ENCODE data around the gene ITPR2. TPM values are rescaled to one million over a fixed set of nuclear protein-coding genes. Genes with fewer than 3 reads are reported as not detected.
A peak's percentile ranks its signal among the peaks of the same experiment; 100 is the strongest.
"Not testable (repeated sequence)": the region's sequence is repeated elsewhere in the genome, so short reads cannot be mapped to it uniquely, and the experiment has no call there.

ITPR2 gene
- polyA plus RNA-seq, 1 donor: 12.5 TPM

DNA sequence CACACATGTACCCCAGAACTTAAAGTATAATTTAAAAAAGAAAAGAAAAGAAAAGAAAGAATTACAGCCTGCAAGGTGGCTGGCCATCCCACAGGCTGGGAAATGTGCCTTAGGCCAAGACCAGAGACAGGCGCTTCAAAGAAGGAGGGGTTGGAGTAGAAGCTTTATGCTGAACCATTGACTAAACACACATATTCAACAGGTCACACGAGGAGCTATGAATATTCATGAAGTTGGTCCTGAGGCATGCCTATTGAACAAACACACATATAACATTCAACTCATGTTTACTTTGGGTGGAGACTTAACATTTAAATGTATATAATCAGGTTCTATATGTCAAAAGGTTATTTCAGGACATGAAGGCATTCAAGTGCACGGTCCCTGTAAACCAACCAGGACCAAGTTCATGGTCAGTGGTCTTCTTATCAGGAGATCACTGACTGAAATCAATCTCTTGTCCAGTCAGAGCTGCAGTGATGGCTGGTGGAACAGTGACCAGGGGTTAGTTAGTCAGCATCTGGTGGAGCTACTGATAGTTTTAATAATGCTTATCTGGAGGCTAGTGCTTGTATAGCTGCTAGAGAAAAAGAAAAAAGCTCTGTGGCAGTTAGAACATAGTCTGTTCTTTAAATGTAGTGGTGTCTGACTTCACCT, 35.6 kb upstream of the ITPR2 start:
- H3K27ac ChIP-seq (ENCODE audit: low read length): no peak overlapping the region
- no peaks in the 10 kb centered on the region for H3K27me3 ChIP-seq (ENCODE audit: control insufficient read depth, insufficient read depth, low read length)
- no peak for DNase-seq
- H3K4me3 ChIP-seq (ENCODE audit: low read length): no peak overlapping the region
- 100% methylated on average over 1 of the region's 3 CpGs for WGBS (ENCODE audit: insufficient coverage, low lambda C conversion rate)
- no peaks in the 10 kb centered on the region for H3K4me1 ChIP-seq (ENCODE audit: control insufficient read depth, insufficient read depth, low read length)
- H3K9me3 ChIP-seq (ENCODE audit: control insufficient read depth, low read depth, low read length): no peaks in the 10 kb centered on the region
- no peaks in the 10 kb centered on the region for H3K36me3 ChIP-seq (ENCODE audit: control insufficient read depth, insufficient read depth, low read length)

DNA sequence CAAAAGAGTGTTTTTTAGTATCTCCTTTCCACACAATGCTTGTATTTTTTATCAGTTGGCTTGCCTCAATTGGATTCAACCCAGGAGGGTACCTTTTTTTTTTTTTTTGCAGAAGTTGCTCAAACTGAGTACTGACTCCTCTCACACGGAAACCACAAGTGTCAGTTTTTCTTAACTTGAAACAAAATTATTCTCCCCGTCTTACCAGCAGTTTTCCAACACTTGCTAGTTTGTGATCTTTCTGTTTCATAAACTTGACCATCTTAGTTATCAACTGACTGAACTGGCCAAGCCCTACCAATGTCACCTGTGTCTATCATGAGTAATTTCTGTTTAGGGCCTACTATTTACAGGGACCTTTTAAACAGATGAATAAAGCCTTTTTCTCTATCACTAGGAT, 34.1 kb upstream of the ITPR2 start:
- no peak overlapping the region for H3K4me3 ChIP-seq (ENCODE audit: low read length)
- no peaks in the 10 kb centered on the region for H3K27me3 ChIP-seq (ENCODE audit: control insufficient read depth, insufficient read depth, low read length)
- WGBS (ENCODE audit: insufficient coverage, low lambda C conversion rate): no CpG with 5 or more reads among the region's 2 CpGs
- no peaks in the 10 kb centered on the region for H3K36me3 ChIP-seq (ENCODE audit: control insufficient read depth, insufficient read depth, low read length)
- H3K27ac ChIP-seq (ENCODE audit: low read length): no peak overlapping the region
- no peaks in the 10 kb centered on the region for H3K9me3 ChIP-seq (ENCODE audit: control insufficient read depth, low read depth, low read length)
- no peak for DNase-seq
- H3K4me1 ChIP-seq (ENCODE audit: control insufficient read depth, insufficient read depth, low read length): no peaks in the 10 kb centered on the region

DNA sequence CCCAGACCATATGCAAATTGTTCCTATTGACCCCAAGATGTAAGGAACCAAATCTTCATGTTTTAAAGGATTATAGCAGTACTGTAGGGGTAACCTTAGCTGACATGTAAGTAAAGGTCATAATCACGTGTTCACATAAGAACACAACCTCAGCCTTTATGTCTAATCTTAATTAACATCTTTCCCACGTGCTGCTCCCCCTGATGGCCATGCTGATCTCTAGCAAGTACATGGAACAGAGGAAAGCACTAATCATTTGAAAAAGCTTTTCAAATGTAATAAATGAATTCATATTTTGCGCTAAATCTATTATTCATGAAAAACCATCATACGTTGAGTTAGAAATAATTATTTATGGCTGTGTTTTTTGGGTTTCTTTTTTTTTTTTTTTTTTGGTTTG, 30.5 kb upstream of the ITPR2 start:
- H3K27me3 ChIP-seq (ENCODE audit: control insufficient read depth, insufficient read depth, low read length): no peaks in the 10 kb centered on the region
- no peak overlapping the region for H3K27ac ChIP-seq (ENCODE audit: low read length)
- WGBS (ENCODE audit: insufficient coverage, low lambda C conversion rate): 100% methylated on average over 2 of the region's 4 CpGs
- no peaks in the 10 kb centered on the region for H3K36me3 ChIP-seq (ENCODE audit: control insufficient read depth, insufficient read depth, low read length)
- no peak for DNase-seq
- H3K9me3 ChIP-seq (ENCODE audit: control insufficient read depth, low read depth, low read length): no peaks in the 10 kb centered on the region
- H3K4me3 ChIP-seq (ENCODE audit: low read length): no peak overlapping the region
- no peaks in the 10 kb centered on the region for H3K4me1 ChIP-seq (ENCODE audit: control insufficient read depth, insufficient read depth, low read length)

DNA sequence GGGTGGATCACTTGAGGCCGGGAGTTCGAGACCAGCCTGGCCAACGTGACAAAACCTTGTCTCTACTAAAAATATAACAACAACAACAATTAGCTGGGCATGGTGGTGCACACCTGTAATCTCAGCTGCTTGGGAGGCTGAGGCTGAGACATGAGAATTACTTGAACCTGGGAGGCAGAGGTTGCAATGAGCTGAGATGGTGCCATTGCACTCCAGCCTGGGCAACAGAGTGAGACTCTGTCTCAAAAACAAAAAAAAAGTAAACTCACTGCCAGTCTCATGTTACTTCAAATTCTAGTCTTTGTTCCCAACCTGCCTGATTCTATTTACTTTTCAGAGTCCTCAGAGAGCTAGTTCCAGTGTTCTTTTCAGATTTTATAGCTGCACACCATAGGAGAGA, 29.8 kb upstream of the ITPR2 start:
- not testable (repeated sequence) for DNase-seq; H3K27ac ChIP-seq (ENCODE audit: low read length); H3K9me3 ChIP-seq (ENCODE audit: control insufficient read depth, low read depth, low read length); H3K4me1 ChIP-seq (ENCODE audit: control insufficient read depth, insufficient read depth, low read length); H3K36me3 ChIP-seq (ENCODE audit: control insufficient read depth, insufficient read depth, low read length); H3K27me3 ChIP-seq (ENCODE audit: control insufficient read depth, insufficient read depth, low read length); H3K4me3 ChIP-seq (ENCODE audit: low read length)
- WGBS (ENCODE audit: insufficient coverage, low lambda C conversion rate): no CpG with 5 or more reads among the region's 3 CpGs

DNA sequence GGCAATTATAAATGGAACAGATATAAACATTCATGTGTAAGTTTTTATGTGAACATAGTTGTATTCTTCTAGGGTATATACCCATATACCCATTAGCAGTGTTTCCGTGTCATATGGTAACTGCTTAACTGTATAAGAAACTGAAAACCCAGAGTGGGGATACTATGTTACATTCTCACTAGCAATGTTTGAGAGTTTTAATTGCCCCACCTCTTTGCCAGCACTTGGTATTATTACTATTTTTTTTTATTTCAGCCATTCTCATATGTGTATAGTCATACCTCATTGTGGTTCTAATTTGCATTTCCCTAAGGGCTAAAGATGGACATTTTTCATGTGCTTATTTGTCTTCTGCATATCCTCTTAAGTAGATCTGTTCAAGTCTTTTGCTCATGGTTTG, 28.7 kb upstream of the ITPR2 start:
- Histone ChIP-seq H3K36me3 (ENCODE audit: control insufficient read depth, insufficient read depth, low read length) (no peaks in the 10 kb centered on the region), H3K27me3 (ENCODE audit: control insufficient read depth, insufficient read depth, low read length) (no peaks in the 10 kb centered on the region), H3K27ac (ENCODE audit: low read length) (no peak overlapping the region), H3K4me1 (ENCODE audit: control insufficient read depth, insufficient read depth, low read length) (peaks cover 3% of the 10 kb centered on the region), H3K4me3 (ENCODE audit: low read length) (no peak overlapping the region), H3K9me3 (ENCODE audit: control insufficient read depth, low read depth, low read length) (no peaks in the 10 kb centered on the region)
- no peak for DNase-seq
- 100% methylated on average over 1 of the region's 1 CpG for WGBS (ENCODE audit: insufficient coverage, low lambda C conversion rate)

DNA sequence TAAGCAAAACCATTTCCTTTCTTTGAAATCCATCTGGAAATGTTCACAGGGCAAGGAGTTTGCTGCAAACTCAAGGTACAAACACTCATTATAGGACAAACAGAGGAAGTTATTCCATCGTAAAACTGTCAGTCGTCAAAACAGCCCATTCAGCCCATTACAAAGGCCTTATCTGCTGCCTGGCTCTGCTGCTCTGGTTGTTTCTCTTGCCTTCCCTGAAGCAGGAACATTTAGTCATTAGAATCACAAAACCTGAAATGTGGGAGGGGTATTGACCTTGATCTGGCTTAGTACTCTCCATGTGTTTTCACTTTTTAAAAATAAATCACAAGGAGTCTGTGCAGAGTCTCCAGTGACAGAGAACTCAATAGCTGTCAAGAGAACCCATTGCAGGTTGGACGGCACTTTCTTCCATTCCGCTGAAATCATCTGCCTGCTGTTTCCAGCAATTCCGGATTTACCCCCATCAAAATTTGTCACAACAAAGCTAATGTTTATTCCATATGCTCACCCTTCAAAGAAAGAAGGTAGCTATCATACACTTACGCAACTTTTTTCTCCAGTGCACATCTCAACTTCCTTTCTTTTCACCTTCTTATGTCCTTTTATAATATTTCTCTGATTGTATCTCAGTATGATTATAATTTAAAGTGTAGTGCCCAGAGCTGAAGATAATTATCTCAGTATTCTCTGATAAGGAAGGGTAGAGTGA, 24.6 kb upstream of the ITPR2 start:
- no peak overlapping the region for H3K27ac ChIP-seq (ENCODE audit: low read length)
- WGBS (ENCODE audit: insufficient coverage, low lambda C conversion rate): no CpG with 5 or more reads among the region's 6 CpGs
- peaks cover 3% of the 10 kb centered on the region for H3K4me1 ChIP-seq (ENCODE audit: control insufficient read depth, insufficient read depth, low read length)
- H3K9me3 ChIP-seq (ENCODE audit: control insufficient read depth, low read depth, low read length): no peaks in the 10 kb centered on the region
- H3K36me3 ChIP-seq (ENCODE audit: control insufficient read depth, insufficient read depth, low read length): no peaks in the 10 kb centered on the region
- H3K4me3 ChIP-seq (ENCODE audit: low read length): no peak overlapping the region
- DNase-seq: peak in 1 of 2 donors; percentile 59
- no peaks in the 10 kb centered on the region for H3K27me3 ChIP-seq (ENCODE audit: control insufficient read depth, insufficient read depth, low read length)

DNA sequence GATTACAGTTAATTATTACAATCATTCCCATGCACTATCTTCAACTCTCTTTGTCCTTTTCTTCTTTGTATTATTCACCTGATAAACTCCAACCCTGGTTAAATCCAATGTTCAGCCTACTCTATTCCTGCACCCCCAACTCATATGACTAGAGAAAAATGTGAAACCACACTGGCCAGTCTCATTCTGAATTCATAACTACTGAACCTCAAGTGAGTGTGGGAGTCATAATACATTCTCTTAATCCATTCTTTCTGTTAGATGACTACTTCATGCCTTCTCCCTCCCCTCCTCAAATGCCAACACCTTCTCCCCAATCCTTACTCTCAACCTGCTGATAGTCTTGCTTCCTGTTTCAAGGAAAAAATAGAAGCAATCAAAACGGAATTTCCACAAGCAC, 22.3 kb upstream of the ITPR2 start:
- H3K9me3 ChIP-seq (ENCODE audit: control insufficient read depth, low read depth, low read length): no peaks in the 10 kb centered on the region
- no peaks in the 10 kb centered on the region for H3K27me3 ChIP-seq (ENCODE audit: control insufficient read depth, insufficient read depth, low read length)
- DNase-seq: no peak
- no peaks in the 10 kb centered on the region for H3K36me3 ChIP-seq (ENCODE audit: control insufficient read depth, insufficient read depth, low read length)
- H3K4me1 ChIP-seq (ENCODE audit: control insufficient read depth, insufficient read depth, low read length): peaks cover 3% of the 10 kb centered on the region
- WGBS (ENCODE audit: insufficient coverage, low lambda C conversion rate): 100% methylated on average over 1 of the region's 1 CpG
- no peak overlapping the region for H3K27ac ChIP-seq (ENCODE audit: low read length)
- no peak overlapping the region for H3K4me3 ChIP-seq (ENCODE audit: low read length)

DNA sequence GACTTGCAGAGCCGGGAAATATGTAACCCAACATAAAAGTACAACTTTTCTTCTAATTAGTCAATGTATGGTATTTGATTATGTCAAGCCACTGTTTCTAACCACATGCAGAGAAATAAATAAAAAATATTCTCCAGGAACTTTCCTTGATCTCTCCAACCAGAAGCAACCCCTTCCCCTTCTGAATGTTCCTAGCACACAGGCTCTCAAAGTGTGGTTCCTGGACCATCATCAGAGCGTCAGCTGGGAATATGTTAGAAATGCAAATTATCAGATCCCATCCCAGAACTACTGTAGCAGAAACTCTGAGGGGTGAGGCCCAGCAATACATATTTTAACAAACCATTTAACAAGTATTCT, 21.0 kb upstream of the ITPR2 start:
- no CpG with 5 or more reads among the region's 2 CpGs for WGBS (ENCODE audit: insufficient coverage, low lambda C conversion rate)

DNA sequence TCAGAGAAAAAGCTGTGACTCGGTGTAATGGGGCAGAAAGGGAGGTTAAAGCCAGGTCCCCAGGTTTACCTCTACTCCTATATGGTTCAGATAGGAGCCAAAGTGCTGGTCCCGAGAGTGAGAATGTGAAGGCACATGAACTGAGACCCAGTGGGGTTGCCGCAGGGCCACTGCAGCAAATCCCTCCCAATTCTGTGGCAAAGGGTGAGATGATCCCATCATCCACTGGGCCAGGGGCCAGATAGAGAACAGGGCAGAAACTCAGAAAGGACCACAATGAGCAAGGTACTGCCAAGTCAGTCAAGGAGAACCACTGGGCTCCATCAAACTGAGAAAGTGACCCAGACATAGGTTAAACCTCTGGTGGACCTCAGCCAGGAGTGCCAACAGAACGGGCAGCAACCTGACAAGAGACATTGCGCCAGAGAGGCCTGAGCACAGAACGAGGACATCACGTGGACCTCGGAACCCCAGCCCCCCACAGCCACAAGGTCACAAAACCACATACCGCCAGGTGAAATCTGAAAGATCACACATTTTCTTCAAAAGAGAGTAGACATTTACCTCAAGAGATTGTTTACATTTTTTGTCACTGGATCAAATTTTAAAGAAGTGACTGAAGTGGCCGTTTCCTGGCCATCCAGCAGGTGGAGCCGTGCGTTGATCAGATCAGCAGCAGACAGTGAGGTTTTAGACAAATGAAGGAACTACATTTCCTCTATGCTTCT, 20.5 kb upstream of the ITPR2 start:
- Histone ChIP-seq H3K4me3 (ENCODE audit: low read length) (no peak overlapping the region), H3K9me3 (ENCODE audit: control insufficient read depth, low read depth, low read length) (no peaks in the 10 kb centered on the region), H3K27me3 (ENCODE audit: control insufficient read depth, insufficient read depth, low read length) (no peaks in the 10 kb centered on the region), H3K27ac (ENCODE audit: low read length) (no peak overlapping the region), H3K4me1 (ENCODE audit: control insufficient read depth, insufficient read depth, low read length) (peaks cover 3% of the 10 kb centered on the region), H3K36me3 (ENCODE audit: control insufficient read depth, insufficient read depth, low read length) (no peaks in the 10 kb centered on the region)
- no CpG with 5 or more reads among the region's 12 CpGs for WGBS (ENCODE audit: insufficient coverage, low lambda C conversion rate)
- peak; percentile 39 to 55 for DNase-seq

More for the DNA sequence above, 21.0 kb upstream of the ITPR2 start:
- Histone ChIP-seq H3K4me1 (ENCODE audit: control insufficient read depth, insufficient read depth, low read length) (peaks cover 3% of the 10 kb centered on the region), H3K36me3 (ENCODE audit: control insufficient read depth, insufficient read depth, low read length) (no peaks in the 10 kb centered on the region), H3K9me3 (ENCODE audit: control insufficient read depth, low read depth, low read length) (no peaks in the 10 kb centered on the region), H3K4me3 (ENCODE audit: low read length) (no peak overlapping the region), H3K27me3 (ENCODE audit: control insufficient read depth, insufficient read depth, low read length) (no peaks in the 10 kb centered on the region), H3K27ac (ENCODE audit: low read length) (no peak overlapping the region)
- DNase-seq: no peak

DNA sequence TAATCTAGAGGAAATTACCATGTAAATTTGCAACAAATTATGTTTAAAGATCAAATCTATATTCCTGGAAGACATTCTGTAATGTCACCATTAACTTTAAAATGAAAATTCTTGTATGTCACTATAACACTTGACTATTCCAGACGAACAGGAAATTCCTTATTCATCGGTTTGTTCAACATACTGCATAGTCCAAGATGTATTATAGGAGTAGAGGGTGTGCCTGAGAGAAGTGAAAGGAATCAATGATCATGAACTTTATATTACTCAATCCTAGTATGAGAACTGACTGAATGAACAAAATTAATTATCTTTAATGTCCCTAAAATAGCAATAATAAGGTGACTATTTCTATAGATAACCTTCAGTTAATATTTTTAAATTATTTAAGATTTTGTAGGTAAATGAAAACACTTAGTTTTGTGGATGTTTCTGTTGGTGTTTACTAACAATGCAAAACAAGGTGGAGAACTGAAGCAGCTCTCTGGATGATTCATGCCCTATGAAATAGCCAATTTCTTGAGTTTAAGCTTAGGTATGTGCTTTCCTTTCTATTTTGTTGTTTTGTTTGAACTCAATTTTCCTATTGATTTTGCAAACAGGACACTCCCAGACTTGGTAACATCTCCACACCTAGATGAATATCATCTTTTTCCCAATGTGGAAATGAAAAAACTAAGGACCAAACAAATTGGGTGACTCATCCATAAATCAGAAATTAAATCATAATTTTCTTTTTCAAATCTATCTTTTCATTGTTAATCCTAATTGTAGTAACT, 18.2 kb upstream of the ITPR2 start:
- H3K4me3 ChIP-seq (ENCODE audit: low read length): no peak overlapping the region
- no peaks in the 10 kb centered on the region for H3K27me3 ChIP-seq (ENCODE audit: control insufficient read depth, insufficient read depth, low read length)
- no peak for DNase-seq
- 80% methylated on average over 1 of the region's 2 CpGs for WGBS (ENCODE audit: insufficient coverage, low lambda C conversion rate)
- H3K4me1 ChIP-seq (ENCODE audit: control insufficient read depth, insufficient read depth, low read length): peaks cover 2% of the 10 kb centered on the region
- H3K36me3 ChIP-seq (ENCODE audit: control insufficient read depth, insufficient read depth, low read length): no peaks in the 10 kb centered on the region
- no peak overlapping the region for H3K27ac ChIP-seq (ENCODE audit: low read length)
- H3K9me3 ChIP-seq (ENCODE audit: control insufficient read depth, low read depth, low read length): no peaks in the 10 kb centered on the region

Data from large intestine (tissue), 3 donors.